22Rv1 (cell line): ENCODE measurements around the gene GPHN.
"Not testable (repeated sequence)": the region's sequence is repeated elsewhere in the genome, so short reads cannot be mapped to it uniquely, and the experiment has no call there.

Source experiments
- H3K27ac ChIP-seq: fragments of 450-650 bp; 2 replicates; pipeline ENCODE4 v1.5.1; 2017
- ZFX ChIP-seq: fragments of 450-650 bp; IDR thresholded peaks from 2 replicates; pipeline ENCODE4 v1.6.1; 2017; ENCODE audit warnings: antibody characterized with exemption, borderline replicate concordance
- TF ChIP-seq, protein P1 (sequence below): fragments of 450-650 bp; IDR thresholded peaks from 2 replicates; pipeline ENCODE4 v1.5.1; 2017; ENCODE audit warnings: mild to moderate bottlenecking

GPHN gene

DNA sequence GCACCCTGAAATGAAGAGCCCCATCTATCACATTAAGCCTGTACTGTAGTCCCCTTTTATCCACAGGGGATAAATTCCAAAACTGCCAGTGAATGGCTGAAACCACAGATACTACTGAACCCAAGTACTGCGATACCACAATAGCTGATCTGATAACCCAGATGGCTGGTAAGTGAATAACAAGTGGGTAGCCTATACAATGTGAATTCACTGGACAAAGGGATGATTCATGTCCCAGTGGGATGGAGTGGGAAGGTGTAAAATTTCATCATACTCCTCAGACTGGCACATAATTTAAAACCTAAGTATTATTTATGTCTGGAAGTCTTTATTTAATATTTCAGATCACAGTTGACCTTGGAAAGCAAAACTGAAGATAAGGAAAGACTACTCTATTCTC lies 201.3 kb downstream of the GPHN start:
- H3K27ac ChIP-seq: no peak overlapping the region
- TF ChIP-seq, protein P1, sequence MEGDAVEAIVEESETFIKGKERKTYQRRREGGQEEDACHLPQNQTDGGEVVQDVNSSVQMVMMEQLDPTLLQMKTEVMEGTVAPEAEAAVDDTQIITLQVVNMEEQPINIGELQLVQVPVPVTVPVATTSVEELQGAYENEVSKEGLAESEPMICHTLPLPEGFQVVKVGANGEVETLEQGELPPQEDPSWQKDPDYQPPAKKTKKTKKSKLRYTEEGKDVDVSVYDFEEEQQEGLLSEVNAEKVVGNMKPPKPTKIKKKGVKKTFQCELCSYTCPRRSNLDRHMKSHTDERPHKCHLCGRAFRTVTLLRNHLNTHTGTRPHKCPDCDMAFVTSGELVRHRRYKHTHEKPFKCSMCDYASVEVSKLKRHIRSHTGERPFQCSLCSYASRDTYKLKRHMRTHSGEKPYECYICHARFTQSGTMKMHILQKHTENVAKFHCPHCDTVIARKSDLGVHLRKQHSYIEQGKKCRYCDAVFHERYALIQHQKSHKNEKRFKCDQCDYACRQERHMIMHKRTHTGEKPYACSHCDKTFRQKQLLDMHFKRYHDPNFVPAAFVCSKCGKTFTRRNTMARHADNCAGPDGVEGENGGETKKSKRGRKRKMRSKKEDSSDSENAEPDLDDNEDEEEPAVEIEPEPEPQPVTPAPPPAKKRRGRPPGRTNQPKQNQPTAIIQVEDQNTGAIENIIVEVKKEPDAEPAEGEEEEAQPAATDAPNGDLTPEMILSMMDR: no peak
- no peak for TF ChIP-seq ZFX

DNA sequence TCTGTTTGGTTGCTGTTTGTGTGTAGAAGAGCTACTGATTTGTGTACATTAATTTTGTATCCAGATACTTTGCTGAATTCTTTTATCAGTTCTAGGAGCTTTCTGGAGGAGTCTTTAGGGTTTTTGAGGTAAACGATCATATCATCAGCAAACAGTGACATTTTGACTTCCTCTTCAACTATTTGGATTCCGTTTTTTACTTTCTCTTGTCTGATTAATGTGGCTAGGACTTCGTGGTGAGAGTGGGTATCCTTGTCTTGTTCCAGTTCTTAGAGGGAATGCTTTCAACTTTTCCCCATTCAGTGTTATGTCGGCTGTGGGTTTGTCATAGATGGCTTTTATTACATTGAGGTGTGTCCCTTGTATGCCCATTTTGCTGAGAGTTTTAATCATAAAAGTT lies 206.3 kb downstream of the GPHN start:
- not testable (repeated sequence) for H3K27ac ChIP-seq

DNA sequence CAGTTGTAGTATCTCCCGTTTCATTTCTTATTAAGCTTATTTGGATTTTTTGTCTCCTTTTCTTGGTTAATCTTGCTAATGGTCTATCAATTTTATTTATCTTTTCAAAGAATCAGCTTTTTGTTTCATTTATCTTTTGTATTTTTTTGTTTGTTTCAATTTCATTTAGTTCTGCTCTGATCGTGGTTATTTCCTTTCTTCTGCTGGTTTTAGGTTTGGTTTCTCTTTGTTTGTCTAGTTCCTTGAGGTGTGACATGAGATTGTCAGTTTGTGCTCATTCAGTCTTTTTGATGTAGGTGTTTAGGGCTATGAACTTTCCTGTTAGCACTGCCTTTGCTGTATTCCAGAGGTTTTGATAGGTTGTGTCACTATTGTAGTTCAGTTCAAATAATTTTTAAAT lies 207.4 kb downstream of the GPHN start:
- not testable (repeated sequence) for H3K27ac ChIP-seq

DNA sequence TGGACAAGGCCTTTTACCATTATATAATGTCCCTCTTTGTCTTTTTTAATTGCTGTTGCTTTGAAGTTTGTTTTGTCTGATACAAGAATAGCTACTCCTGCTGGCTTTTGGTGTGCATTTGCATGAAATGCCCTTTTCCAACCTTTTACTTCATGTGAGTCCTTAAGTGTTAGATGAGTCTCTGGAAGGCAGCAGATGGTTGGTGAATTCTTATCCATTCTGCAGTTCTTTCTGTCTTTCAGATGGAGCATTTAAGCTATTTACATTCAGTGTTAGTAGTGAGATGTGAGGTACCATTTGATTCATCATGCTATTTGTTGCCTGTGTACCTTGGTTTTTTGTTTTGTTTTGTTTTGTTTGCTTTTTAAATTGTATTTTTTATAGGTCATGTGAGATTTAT lies 208.3 kb downstream of the GPHN start:
- no peak for TF ChIP-seq ZFX
- TF ChIP-seq, protein P1: no peak
- H3K27ac ChIP-seq: no peak overlapping the region

DNA sequence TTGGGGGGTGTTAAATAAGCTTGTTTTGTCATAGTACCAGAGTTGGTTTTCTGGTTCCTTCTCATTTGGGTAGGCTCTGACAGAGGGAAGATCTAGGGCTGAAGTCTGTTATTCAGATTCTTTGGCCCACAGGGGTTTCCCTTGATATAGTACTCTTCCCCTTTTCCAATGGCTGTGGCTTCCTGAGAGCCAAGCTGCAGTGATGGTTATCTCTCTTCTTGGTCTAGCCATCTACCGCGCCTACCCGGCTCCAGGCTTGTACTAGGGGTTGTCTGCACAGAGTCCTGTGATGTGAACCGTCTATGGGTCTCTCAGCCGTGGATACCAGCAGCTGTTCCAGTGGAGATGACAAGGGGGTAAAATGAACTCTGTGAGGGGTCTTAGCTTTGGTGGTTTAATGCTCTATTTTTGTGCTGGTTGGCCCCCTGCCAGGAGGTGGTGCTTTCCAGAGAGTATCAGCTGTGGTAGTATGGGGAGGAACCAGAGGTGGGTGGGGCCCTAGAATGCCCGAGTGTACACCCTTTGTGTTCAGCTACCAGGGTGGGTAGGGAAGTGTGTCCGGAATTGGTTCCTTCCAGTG lies 209.7 kb downstream of the GPHN start:
- no peak for TF ChIP-seq ZFX
- TF ChIP-seq, protein P1: no peak
- no peak overlapping the region for H3K27ac ChIP-seq

DNA sequence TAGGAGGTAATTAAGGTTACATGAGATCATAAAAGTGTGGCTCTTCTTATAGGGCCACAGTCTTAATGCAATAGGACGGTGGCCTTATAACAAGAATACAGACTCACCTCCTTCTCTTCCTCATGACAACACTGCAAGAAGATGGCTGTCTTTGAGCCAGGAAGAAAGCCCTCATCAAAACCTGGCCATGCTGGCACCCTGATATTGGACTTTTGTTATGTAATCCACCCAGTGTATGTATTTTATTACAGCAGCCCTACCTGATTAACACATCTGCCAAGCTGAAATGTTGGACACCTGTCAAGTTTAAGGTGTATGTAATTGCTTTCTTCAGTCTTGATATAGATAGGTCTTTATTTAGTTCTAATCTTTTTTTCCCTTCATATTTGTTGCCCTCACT lies 217.0 kb downstream of the GPHN start:
- TF ChIP-seq ZFX: no peak
- TF ChIP-seq, protein P1: no peak
- H3K27ac ChIP-seq: no peak overlapping the region

DNA sequence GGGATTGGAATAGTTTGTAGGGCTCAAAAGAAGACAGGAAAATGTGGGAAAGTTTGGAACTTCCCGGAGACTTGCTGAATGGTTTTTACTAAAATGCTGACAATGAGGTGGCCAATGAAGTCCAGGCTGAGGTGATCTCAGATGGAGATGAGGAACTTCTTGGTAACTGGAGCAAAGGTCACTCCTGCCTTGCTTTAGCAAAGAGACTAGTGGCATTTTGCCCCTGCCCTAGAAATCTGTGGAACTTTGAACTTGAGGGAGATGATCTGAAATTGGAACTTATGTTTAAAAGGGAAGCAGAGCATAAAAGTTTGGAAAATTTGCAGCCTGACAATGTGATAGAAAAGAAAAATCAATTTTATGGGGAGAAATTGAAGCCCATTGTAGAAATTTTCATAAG lies 223.4 kb downstream of the GPHN start:
- H3K27ac ChIP-seq: not testable (repeated sequence)

DNA sequence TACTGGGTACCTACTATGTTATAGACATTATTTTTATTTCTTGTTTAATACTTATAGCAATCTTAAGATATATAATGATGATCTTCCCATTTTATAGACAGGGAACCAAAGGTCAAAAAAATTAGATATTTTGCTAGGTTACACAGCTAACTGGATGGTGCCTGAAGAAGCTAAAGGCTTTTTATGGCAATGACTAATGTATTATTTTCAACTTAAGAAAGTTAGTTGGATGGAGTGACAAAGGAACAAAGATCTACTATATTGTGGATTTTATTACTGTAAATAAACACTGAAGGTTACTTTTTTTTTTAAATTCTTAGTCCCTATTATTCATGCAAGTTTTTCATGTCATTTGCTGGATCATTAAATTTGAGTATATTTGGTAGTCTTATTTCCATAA lies 227.9 kb downstream of the GPHN start:
- TF ChIP-seq ZFX: no peak
- TF ChIP-seq, protein P1: no peak
- H3K27ac ChIP-seq: no peak overlapping the region

DNA sequence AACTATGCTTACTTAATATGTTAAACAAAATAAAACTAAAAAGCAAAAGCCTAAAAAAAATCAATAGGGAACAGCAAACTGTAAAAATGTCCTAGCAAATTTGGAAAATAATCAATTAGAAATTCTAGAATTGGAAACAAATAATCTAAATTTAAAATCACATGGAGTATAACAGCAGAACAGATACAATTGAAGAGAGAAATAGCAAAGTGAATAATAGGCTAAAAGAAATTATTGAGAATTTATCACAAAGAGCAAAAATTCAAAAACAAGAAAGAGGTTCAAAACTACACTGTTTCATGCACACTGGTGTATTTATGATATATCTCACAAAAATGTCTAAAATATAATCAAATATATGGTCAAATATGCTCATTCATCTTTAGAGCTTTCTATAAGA lies 231.9 kb downstream of the GPHN start:
- TF ChIP-seq ZFX: no peak
- TF ChIP-seq, protein P1: no peak
- no peak overlapping the region for H3K27ac ChIP-seq
